WTC11 (cell line): ENCODE results near the gene BTBD17. TPM values are rescaled to one million over a fixed set of nuclear protein-coding genes. Genes with fewer than 3 reads are reported as not detected.

Experiments
- ATAC-seq: fragments of 200-7000 bp; cut with Tn5 transposase; 2 replicates; pipeline ENCODE4 v1.10.0; 2021; ENCODE audit warnings: mild to moderate bottlenecking, moderate library complexity
- CTCF ChIA-PET: fragments of 300-600 bp; sonication (Branson Sonifier 250); formaldehyde crosslinking; loops from one replicate; lab custom pipeline; 2021; ENCODE audit warnings: antibody characterized with exemption; lab: Charles Lee
- POLR2A ChIA-PET: fragments of 350-600 bp; sonication (Branson Sonifier 250); formaldehyde crosslinking; loops from one replicate; lab custom pipeline; 2021; ENCODE audit warnings: antibody characterized with exemption; lab: Charles Lee
- DNase-seq: peaks from one replicate; pipeline ENCODE4 v3.0.0; 2021; ENCODE audit warnings: low spot score
- H3K27ac Mint-ChIP-seq: 2 replicates; pipeline ENCODE4 v1.8.0; 2021; ENCODE audit warnings: mixed read lengths
- H3K27me3 Mint-ChIP-seq: 2 replicates; pipeline ENCODE4 v1.8.0; 2021; ENCODE audit warnings: low read depth, mild to moderate bottlenecking, moderate library complexity, mixed read lengths
- H3K36me3 Mint-ChIP-seq: 2 replicates; pipeline ENCODE4 v1.8.0; 2021; ENCODE audit warnings: mixed read lengths
- H3K4me1 Mint-ChIP-seq: 2 replicates; pipeline ENCODE4 v1.8.0; 2022; ENCODE audit warnings: mixed read lengths
- H3K4me3 Mint-ChIP-seq: 2 replicates; pipeline ENCODE4 v1.8.0; 2021; ENCODE audit warnings: mild to moderate bottlenecking, moderate library complexity, mixed read lengths
- H3K9me3 Mint-ChIP-seq: 2 replicates; pipeline ENCODE4 v1.8.0; 2021; ENCODE audit warnings: mixed read lengths
- ATF1 ChIP-seq: sonication (generic); formaldehyde crosslinking; IDR thresholded peaks from 2 replicates; pipeline ENCODE4 v1.8.1; 2023; ENCODE audit warnings: mild to moderate bottlenecking, moderate library complexity, missing genetic modification reagents
- ELF4 ChIP-seq: sonication (generic); formaldehyde crosslinking; IDR thresholded peaks from 2 replicates; pipeline ENCODE4 v1.8.1; 2022; ENCODE audit warnings: low read depth, mild to moderate bottlenecking, moderate library complexity, missing genetic modification reagents
- ETV6 ChIP-seq: sonication (generic); formaldehyde crosslinking; IDR thresholded peaks from 2 replicates; pipeline ENCODE4 v1.8.1; 2022; ENCODE audit warnings: mild to moderate bottlenecking, missing genetic modification reagents
- FOXK1 ChIP-seq: sonication (generic); formaldehyde crosslinking; IDR thresholded peaks from 2 replicates; pipeline ENCODE4 v1.8.0; 2022; ENCODE audit warnings: mild to moderate bottlenecking, moderate library complexity, missing genetic modification reagents
- GRHL2 ChIP-seq: fragments of 250-450 bp; sonication (Bioruptor Pico); IDR thresholded peaks from 2 replicates; pipeline ENCODE4 v1.8.0; 2022; ENCODE audit warnings: mild to moderate bottlenecking, moderate library complexity; ENCODE audit not compliant: insufficient replicate concordance, severe bottlenecking
- NR3C1 ChIP-seq: sonication (generic); formaldehyde crosslinking; conservative IDR thresholded peaks from 2 replicates; pipeline ENCODE4 v1.8.1; 2023; ENCODE audit warnings: low read depth, mild to moderate bottlenecking, missing genetic modification reagents
- OVOL2 ChIP-seq: fragments of 250-450 bp; sonication (Bioruptor Pico); IDR thresholded peaks from 2 replicates; pipeline ENCODE4 v1.9.0; 2021; ENCODE audit warnings: mild to moderate bottlenecking, borderline replicate concordance
- SOX15 ChIP-seq: fragments of 250-450 bp; sonication (Bioruptor Pico); IDR thresholded peaks from 2 replicates; pipeline ENCODE4 v1.9.0; 2021; ENCODE audit warnings: mild to moderate bottlenecking
- SP1 ChIP-seq: sonication (generic); formaldehyde crosslinking; conservative IDR thresholded peaks from 2 replicates; pipeline ENCODE4 v1.8.1; 2022; ENCODE audit warnings: missing genetic modification reagents
- ZNF121 ChIP-seq: sonication (generic); formaldehyde crosslinking; IDR thresholded peaks from 2 replicates; pipeline ENCODE4 v1.8.0; 2023; ENCODE audit warnings: missing genetic modification reagents
- ZNF263 ChIP-seq: sonication (generic); formaldehyde crosslinking; IDR thresholded peaks from 2 replicates; pipeline ENCODE4 v1.8.1; 2022; ENCODE audit warnings: low read depth, mild to moderate bottlenecking, moderate library complexity, missing genetic modification reagents
- ZNF671 ChIP-seq: fragments of 250-450 bp; sonication (Bioruptor Pico); IDR thresholded peaks from 2 replicates; pipeline ENCODE4 v1.8.0; 2021; ENCODE audit warnings: mild to moderate bottlenecking
- total RNA-seq: library from RNA; stranded (reverse); gene quantifications from 3 replicates; pipeline ENCODE4 v1.2.3, GENCODE V29; 2021
- TF ChIP-seq, protein P1 (sequence below): sonication (generic); formaldehyde crosslinking; IDR thresholded peaks from 2 replicates; pipeline ENCODE4 v1.8.1; 2023; ENCODE audit warnings: mild to moderate bottlenecking, moderate library complexity, missing genetic modification reagents
- TF ChIP-seq, protein P2 (sequence below): sonication (generic); formaldehyde crosslinking; IDR thresholded peaks from 2 replicates; pipeline ENCODE4 v1.8.1; 2022; ENCODE audit warnings: mild to moderate bottlenecking, moderate library complexity, missing genetic modification reagents
- TF ChIP-seq, protein P3 (sequence below): sonication (generic); formaldehyde crosslinking; IDR thresholded peaks from 2 replicates; pipeline ENCODE4 v1.8.1; 2023; ENCODE audit warnings: mild to moderate bottlenecking, missing genetic modification reagents, moderate library complexity
- TF ChIP-seq, protein P4 (sequence below): fragments of 250-450 bp; sonication (Bioruptor Pico); IDR thresholded peaks from 2 replicates; pipeline ENCODE4 v2.1.2; 2022; ENCODE audit warnings: mild to moderate bottlenecking, moderate library complexity
- TF ChIP-seq, protein P5 (sequence below): sonication (generic); formaldehyde crosslinking; conservative IDR thresholded peaks from 2 replicates; pipeline ENCODE4 v1.8.1; 2023; ENCODE audit warnings: mild to moderate bottlenecking, low read depth, missing genetic modification reagents, moderate library complexity
- TF ChIP-seq, protein P6 (sequence below): sonication (generic); formaldehyde crosslinking; IDR thresholded peaks from 2 replicates; pipeline ENCODE4 v1.8.0; 2022; ENCODE audit warnings: mild to moderate bottlenecking, missing genetic modification reagents
- TF ChIP-seq, protein P7 (sequence below): sonication (generic); formaldehyde crosslinking; IDR thresholded peaks from 2 replicates; pipeline ENCODE4 v1.8.1; 2022; ENCODE audit warnings: missing genetic modification reagents, borderline replicate concordance
- TF ChIP-seq, protein P8 (sequence below): fragments of 250-450 bp; sonication (Bioruptor Pico); IDR thresholded peaks from 2 replicates; pipeline ENCODE4 v1.9.0; 2021; ENCODE audit warnings: mild to moderate bottlenecking

BTBD17 gene
- total RNA-seq, 1 experiment from 2014 or later: 0.94 TPM

DNA sequence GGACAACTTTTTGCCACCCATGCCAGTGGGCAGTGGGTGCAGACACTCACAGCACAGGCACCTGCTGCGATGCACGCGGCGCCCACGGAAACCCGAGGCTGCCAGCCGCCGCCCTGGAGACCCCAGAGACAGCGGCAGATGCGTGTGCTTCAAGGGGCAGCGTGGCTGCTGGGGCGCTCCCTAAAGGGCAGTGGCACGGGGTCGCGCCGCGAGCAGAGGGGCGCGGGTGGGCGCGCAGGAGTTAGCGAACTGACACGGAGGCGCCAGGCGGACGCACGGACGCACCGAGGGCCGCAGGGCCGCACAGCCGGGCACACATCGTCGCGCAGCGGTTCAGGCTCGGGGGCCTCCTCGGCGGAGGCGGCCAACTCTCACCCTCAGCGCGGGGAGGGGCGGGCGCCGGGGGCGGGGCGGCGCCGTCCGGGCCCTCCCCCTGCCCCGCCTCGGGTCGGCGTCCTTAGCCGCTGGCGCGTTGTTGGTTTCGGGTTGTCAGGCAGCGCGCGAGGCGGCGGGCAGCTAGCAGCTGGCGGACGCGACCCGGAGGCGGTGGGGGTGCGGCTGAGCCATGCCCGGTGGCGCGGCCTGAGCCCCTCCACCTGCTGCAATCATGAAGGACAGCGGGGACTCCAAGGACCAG lies 35.8 kb downstream of the BTBD17 start, which contains the start of gene KIF19:
Gene KIF19, plus strand, starts transcription at position 484 of the 637 bp plus-strand sequence. Its CDS starts 124 bp downstream, at position 608.
- Mint-ChIP-seq H3K27ac (no peak within 1 kb of the TSS), H3K27me3 (peaks cover 49% of the 10 kb centered on the region), H3K4me3 (peak within 1 kb of the TSS; percentile 63), H3K9me3 (no peaks in the 10 kb centered on the region), H3K4me1 (peaks cover 18% of the 10 kb centered on the region), H3K36me3 (no peaks in the 10 kb centered on the region)
- POLR2A ChIA-PET: no interaction called here
- CTCF ChIA-PET: interaction anchor here (1.0 kb wide), 2 partner anchors 25 to 43 kb away, joined by 3 read pairs; no protein-coding TSS in a partner anchor
- TF ChIP-seq, protein P1, sequence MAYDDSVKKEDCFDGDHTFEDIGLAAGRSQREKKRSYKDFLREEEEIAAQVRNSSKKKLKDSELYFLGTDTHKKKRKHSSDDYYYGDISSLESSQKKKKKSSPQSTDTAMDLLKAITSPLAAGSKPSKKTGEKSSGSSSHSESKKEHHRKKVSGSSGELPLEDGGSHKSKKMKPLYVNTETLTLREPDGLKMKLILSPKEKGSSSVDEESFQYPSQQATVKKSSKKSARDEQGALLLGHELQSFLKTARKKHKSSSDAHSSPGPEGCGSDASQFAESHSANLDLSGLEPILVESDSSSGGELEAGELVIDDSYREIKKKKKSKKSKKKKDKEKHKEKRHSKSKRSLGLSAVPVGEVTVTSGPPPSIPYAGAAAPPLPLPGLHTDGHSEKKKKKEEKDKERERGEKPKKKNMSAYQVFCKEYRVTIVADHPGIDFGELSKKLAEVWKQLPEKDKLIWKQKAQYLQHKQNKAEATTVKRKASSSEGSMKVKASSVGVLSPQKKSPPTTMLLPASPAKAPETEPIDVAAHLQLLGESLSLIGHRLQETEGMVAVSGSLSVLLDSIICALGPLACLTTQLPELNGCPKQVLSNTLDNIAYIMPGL (CRISPR knock-in tag): peak; percentile 67; the same call in 1 of the 2 replicates
- TF ChIP-seq, protein P2, sequence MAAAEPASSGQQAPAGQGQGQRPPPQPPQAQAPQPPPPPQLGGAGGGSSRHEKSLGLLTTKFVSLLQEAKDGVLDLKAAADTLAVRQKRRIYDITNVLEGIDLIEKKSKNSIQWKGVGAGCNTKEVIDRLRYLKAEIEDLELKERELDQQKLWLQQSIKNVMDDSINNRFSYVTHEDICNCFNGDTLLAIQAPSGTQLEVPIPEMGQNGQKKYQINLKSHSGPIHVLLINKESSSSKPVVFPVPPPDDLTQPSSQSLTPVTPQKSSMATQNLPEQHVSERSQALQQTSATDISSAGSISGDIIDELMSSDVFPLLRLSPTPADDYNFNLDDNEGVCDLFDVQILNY (CRISPR knock-in tag): peak; percentile 57; the same call in 1 of the 2 replicates
- TF ChIP-seq SP1 (CRISPR knock-in tag) (peak; percentile 47; the same call in 1 of the 2 replicates), ZNF263 (CRISPR knock-in tag) (no peak), FOXK1 (CRISPR knock-in tag) (peak; percentile 46; the same call in 1 of the 2 replicates), ETV6 (CRISPR knock-in tag) (no peak), ATF1 (CRISPR knock-in tag) (0 out of 2 replicates have a peak, but pooled peaks have one; percentile 39), ELF4 (CRISPR knock-in tag) (0 out of 2 replicates have a peak, but pooled peaks have one; percentile 48)
- TF ChIP-seq, protein P3, sequence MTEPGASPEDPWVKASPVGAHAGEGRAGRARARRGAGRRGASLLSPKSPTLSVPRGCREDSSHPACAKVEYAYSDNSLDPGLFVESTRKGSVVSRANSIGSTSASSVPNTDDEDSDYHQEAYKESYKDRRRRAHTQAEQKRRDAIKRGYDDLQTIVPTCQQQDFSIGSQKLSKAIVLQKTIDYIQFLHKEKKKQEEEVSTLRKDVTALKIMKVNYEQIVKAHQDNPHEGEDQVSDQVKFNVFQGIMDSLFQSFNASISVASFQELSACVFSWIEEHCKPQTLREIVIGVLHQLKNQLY (CRISPR knock-in tag): 0 out of 2 replicates have a peak, but pooled peaks have one; percentile 21
- DNase-seq (peak; percentile 70), ATAC-seq (peak; percentile 86)

DNA sequence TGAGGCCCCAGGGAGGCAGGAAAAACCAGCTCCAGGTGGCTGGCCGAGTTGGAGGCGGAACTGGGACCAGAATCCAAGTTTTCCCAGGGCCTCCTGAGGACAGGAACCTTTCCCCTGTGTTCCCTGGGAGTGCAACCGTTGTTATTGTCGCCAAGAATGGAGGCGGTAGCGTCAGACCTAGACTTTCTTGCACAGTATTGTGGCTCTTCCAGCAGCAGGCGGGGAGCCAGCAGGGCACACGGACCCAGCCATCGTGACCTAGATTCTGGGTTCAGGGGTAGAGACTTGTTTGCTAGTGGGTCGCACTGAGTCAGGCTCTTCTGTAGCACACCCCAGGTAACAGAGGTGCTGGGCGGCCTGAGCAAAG lies 36.3 kb downstream of the BTBD17 start:
- Mint-ChIP-seq H3K9me3 (no peaks in the 10 kb centered on the region), H3K4me3 (peak overlapping the region; percentile 63), H3K36me3 (no peaks in the 10 kb centered on the region), H3K27ac (no peak overlapping the region), H3K4me1 (peaks cover 18% of the 10 kb centered on the region), H3K27me3 (peaks cover 49% of the 10 kb centered on the region)
- CTCF ChIA-PET: interaction anchor here (1.0 kb wide), 1 partner anchor 43 kb away, joined by 3 read pairs; no protein-coding TSS in a partner anchor
- POLR2A ChIA-PET: no interaction called here
- ATAC-seq (peak; percentile 6), DNase-seq (no peak)
- no peak for TF ChIP-seq ZNF671
- no peak for TF ChIP-seq ZNF263 (CRISPR knock-in tag)
- TF ChIP-seq NR3C1: no peak
- TF ChIP-seq, protein P4, sequence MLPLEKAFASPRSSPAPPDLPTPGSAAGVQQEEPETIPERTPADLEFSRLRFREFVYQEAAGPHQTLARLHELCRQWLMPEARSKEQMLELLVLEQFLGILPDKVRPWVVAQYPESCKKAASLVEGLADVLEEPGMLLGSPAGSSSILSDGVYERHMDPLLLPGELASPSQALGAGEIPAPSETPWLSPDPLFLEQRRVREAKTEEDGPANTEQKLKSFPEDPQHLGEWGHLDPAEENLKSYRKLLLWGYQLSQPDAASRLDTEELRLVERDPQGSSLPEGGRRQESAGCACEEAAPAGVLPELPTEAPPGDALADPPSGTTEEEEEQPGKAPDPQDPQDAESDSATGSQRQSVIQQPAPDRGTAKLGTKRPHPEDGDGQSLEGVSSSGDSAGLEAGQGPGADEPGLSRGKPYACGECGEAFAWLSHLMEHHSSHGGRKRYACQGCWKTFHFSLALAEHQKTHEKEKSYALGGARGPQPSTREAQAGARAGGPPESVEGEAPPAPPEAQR (CRISPR knock-in tag): no peak
- TF ChIP-seq ATF1 (CRISPR knock-in tag): no peak
- no peak for TF ChIP-seq OVOL2 (CRISPR knock-in tag)
- TF ChIP-seq, protein P5, sequence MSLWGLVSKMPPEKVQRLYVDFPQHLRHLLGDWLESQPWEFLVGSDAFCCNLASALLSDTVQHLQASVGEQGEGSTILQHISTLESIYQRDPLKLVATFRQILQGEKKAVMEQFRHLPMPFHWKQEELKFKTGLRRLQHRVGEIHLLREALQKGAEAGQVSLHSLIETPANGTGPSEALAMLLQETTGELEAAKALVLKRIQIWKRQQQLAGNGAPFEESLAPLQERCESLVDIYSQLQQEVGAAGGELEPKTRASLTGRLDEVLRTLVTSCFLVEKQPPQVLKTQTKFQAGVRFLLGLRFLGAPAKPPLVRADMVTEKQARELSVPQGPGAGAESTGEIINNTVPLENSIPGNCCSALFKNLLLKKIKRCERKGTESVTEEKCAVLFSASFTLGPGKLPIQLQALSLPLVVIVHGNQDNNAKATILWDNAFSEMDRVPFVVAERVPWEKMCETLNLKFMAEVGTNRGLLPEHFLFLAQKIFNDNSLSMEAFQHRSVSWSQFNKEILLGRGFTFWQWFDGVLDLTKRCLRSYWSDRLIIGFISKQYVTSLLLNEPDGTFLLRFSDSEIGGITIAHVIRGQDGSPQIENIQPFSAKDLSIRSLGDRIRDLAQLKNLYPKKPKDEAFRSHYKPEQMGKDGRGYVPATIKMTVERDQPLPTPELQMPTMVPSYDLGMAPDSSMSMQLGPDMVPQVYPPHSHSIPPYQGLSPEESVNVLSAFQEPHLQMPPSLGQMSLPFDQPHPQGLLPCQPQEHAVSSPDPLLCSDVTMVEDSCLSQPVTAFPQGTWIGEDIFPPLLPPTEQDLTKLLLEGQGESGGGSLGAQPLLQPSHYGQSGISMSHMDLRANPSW (CRISPR knock-in tag): no peak
- TF ChIP-seq ZNF121 (CRISPR knock-in tag): no peak
- TF ChIP-seq SOX15 (CRISPR knock-in tag): no peak
- TF ChIP-seq, protein P6, sequence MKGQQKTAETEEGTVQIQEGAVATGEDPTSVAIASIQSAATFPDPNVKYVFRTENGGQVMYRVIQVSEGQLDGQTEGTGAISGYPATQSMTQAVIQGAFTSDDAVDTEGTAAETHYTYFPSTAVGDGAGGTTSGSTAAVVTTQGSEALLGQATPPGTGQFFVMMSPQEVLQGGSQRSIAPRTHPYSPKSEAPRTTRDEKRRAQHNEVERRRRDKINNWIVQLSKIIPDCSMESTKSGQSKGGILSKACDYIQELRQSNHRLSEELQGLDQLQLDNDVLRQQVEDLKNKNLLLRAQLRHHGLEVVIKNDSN (CRISPR knock-in tag): no peak
- TF ChIP-seq, protein P7, sequence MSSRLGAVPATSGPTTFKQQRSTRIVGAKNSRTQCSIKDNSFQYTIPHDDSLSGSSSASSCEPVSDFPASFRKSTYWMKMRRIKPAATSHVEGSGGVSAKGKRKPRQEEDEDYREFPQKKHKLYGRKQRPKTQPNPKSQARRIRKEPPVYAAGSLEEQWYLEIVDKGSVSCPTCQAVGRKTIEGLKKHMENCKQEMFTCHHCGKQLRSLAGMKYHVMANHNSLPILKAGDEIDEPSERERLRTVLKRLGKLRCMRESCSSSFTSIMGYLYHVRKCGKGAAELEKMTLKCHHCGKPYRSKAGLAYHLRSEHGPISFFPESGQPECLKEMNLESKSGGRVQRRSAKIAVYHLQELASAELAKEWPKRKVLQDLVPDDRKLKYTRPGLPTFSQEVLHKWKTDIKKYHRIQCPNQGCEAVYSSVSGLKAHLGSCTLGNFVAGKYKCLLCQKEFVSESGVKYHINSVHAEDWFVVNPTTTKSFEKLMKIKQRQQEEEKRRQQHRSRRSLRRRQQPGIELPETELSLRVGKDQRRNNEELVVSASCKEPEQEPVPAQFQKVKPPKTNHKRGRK: no peak
- no peak for TF ChIP-seq GRHL2 (CRISPR knock-in tag)
- TF ChIP-seq, protein P8, sequence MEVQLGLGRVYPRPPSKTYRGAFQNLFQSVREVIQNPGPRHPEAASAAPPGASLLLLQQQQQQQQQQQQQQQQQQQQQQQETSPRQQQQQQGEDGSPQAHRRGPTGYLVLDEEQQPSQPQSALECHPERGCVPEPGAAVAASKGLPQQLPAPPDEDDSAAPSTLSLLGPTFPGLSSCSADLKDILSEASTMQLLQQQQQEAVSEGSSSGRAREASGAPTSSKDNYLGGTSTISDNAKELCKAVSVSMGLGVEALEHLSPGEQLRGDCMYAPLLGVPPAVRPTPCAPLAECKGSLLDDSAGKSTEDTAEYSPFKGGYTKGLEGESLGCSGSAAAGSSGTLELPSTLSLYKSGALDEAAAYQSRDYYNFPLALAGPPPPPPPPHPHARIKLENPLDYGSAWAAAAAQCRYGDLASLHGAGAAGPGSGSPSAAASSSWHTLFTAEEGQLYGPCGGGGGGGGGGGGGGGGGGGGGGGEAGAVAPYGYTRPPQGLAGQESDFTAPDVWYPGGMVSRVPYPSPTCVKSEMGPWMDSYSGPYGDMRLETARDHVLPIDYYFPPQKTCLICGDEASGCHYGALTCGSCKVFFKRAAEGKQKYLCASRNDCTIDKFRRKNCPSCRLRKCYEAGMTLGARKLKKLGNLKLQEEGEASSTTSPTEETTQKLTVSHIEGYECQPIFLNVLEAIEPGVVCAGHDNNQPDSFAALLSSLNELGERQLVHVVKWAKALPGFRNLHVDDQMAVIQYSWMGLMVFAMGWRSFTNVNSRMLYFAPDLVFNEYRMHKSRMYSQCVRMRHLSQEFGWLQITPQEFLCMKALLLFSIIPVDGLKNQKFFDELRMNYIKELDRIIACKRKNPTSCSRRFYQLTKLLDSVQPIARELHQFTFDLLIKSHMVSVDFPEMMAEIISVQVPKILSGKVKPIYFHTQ (CRISPR knock-in tag): no peak
